T-cell (primary cell): ENCODE results near the gene CELF2. TPM values are rescaled to one million over a fixed set of nuclear protein-coding genes. Genes with fewer than 3 reads are reported as not detected.

ENCODE experiments used
- ATAC-seq, 4 experiments: fragments of 200-7000 bp in 3 of 4; fragments of 150-1000 bp in 1 of 4; cut with Tn5 transposase; replicated peaks in 1 of 4; 1 replicate in 3 of 4; 2 replicates in 1 of 4; pipeline ENCODE4 v1.10.0; 2021; ENCODE audit warnings: moderate library complexity in 3 of 4, mild to moderate bottlenecking in 2 of 4, moderate number of reproducible peaks in 1 of 4
- CTCF ChIA-PET, 2 donors: fragments of 300-600 bp; sonication (Branson Sonifier 250); formaldehyde crosslinking; loops; one replicate each; lab custom pipeline; 2022; ENCODE audit warnings: antibody characterized with exemption in 2 of 2; lab: Charles Lee
- POLR2A ChIA-PET, 2 donors: fragments of 300-600 bp; sonication (Branson Sonifier 250); formaldehyde crosslinking; loops; one replicate each; lab custom pipeline; 2022; ENCODE audit warnings: antibody characterized with exemption in 2 of 2; lab: Charles Lee
- DNase-seq, 35 experiments: peaks; one replicate each; pipeline versions ENCODE4 v3.0.0 to v3.0.0-alpha.2; 2013 to 2023
- H3K27ac ChIP-seq: one replicate; pipeline ENCODE4 v1.5.1; 2013; ENCODE audit warnings: low read length
- H3K27me3 ChIP-seq, 2 experiments: replicated peaks in 1 of 2; 1 replicate in 1 of 2; 2 replicates in 1 of 2; pipeline versions ENCODE4 v1.6.1 to v1.7.0; 2013; ENCODE audit warnings: low read length in 1 of 2, mixed read lengths in 1 of 2; ENCODE audit not compliant: control insufficient read depth in 2 of 2, insufficient read depth in 2 of 2; ENCODE audit errors: extremely low read depth in 1 of 2
- H3K36me3 ChIP-seq, 2 donors: 1 replicate in 1 of 2; 2 replicates in 1 of 2; pipeline versions ENCODE4 v1.6.1 to v1.7.0; 2013; ENCODE audit warnings: low read length in 1 of 2; ENCODE audit not compliant: control insufficient read depth in 2 of 2, insufficient read depth in 1 of 2; ENCODE audit errors: extremely low read depth in 1 of 2
- H3K4me1 ChIP-seq, 2 experiments: 1 replicate in 1 of 2; 2 replicates in 1 of 2; pipeline versions ENCODE4 v1.6.1 to v1.7.0; 2013; ENCODE audit warnings: low read length in 2 of 2, mixed read lengths in 1 of 2; ENCODE audit not compliant: insufficient read depth in 2 of 2, control insufficient read depth in 1 of 2; ENCODE audit errors: extremely low read depth in 1 of 2
- H3K4me3 ChIP-seq, 2 donors: 1 replicate in 1 of 2; 2 replicates in 1 of 2; pipeline versions ENCODE4 v1.5.1 to v1.7.0; 2013; ENCODE audit warnings: mild to moderate bottlenecking in 2 of 2, low read length in 1 of 2, moderate library complexity in 1 of 2; ENCODE audit not compliant: control insufficient read depth in 1 of 2; ENCODE audit errors: extremely low read depth in 1 of 2
- H3K9me3 ChIP-seq: 2 replicates; pipeline ENCODE4 v1.7.0; 2013
- H3K27ac Mint-ChIP-seq, 2 donors: one replicate each; pipeline ENCODE4 v1.8.0; 2020 to 2021; ENCODE audit warnings: mild to moderate bottlenecking in 2 of 2, mixed read lengths in 2 of 2
- H3K27me3 Mint-ChIP-seq, 2 donors: one replicate each; pipeline ENCODE4 v1.8.0; 2021 to 2022; ENCODE audit warnings: mixed read lengths in 2 of 2
- H3K36me3 Mint-ChIP-seq: one replicate; pipeline ENCODE4 v1.8.0; 2021; ENCODE audit warnings: mixed read lengths
- H3K4me1 Mint-ChIP-seq, 3 donors: one replicate each; pipeline ENCODE4 v1.8.0; 2020 to 2022; ENCODE audit warnings: mixed read lengths in 3 of 3, mild to moderate bottlenecking in 1 of 3
- H3K4me3 Mint-ChIP-seq, 3 donors: one replicate each; pipeline ENCODE4 v1.8.0; 2020 to 2022; ENCODE audit warnings: mild to moderate bottlenecking in 3 of 3, mixed read lengths in 3 of 3, moderate library complexity in 3 of 3
- H3K9me3 Mint-ChIP-seq, 3 donors: one replicate each; pipeline ENCODE4 v1.8.0; 2020 to 2022; ENCODE audit warnings: mixed read lengths in 3 of 3
- WGBS: methylation state at CpG from one replicate; pipeline ENCODE4 v1.1.5; 2013; ENCODE audit warnings: missing lambda C conversion rate; ENCODE audit not compliant: insufficient coverage; 5-methylcytosine and 5-hydroxymethylcytosine counted together
- total RNA-seq, 35 experiments: library from RNA in 6 of 35; stranded (reverse) in 6 of 35; fragments of 120-200 nt in 1 of 35; gene quantifications; one replicate each; pipeline versions ENCODE4 v1.2.1 to v1.2.4 and lab custom pipeline; 2013 to 2026

Gene CELF2
- total RNA-seq, 5 donors from 2014 or later (not counting 1 experiment from before 2014, with no cell fraction given) = 149 to 225 (median 166) TPM

GRCh38 chr10:11164551-11164802 is 146.8 kb downstream of the CELF2 start:
- Histone ChIP-seq H3K36me3 (peaks cover 0 to 12% of the 10 kb centered on the region in 2 donors), H3K27me3 (no peaks in the 10 kb centered on the region), H3K27ac (peak overlapping the region; percentile 94), H3K4me1 (peaks cover 46 to 50% of the 10 kb centered on the region in 2 experiments), H3K9me3 (no peaks in the 10 kb centered on the region), H3K4me3 (peak overlapping the region; percentile 86 to 96)
- H3K4me3 Mint-ChIP-seq = no peak overlapping the region
- H3K4me1 Mint-ChIP-seq = peaks cover 50 to 56% (median 55%) of the 10 kb centered on the region in 3 donors
- no peaks in the 10 kb centered on the region for H3K27me3 Mint-ChIP-seq
- POLR2A ChIA-PET = interaction anchor here (0.7 to 12.1 kb wide), 14 partner anchors 10 to 63 kb away, joined by 3 to 417 read pairs (median 16); no protein-coding TSS in a partner anchor
- H3K36me3 Mint-ChIP-seq = peaks cover 5% of the 10 kb centered on the region
- 0% methylated on average over 1 of the region's 1 CpG for WGBS
- peak overlapping the region; percentile 97 to 98 for H3K27ac Mint-ChIP-seq
- DNase-seq = no peak
- ATAC-seq = no peak
- CTCF ChIA-PET = interaction anchor here (0.5 to 6.1 kb wide), 13 partner anchors 8 to 62 kb away, joined by 3 to 95 read pairs (median 7); no protein-coding TSS in a partner anchor
- H3K9me3 Mint-ChIP-seq = peaks cover 0 to 3% (median 0%) of the 10 kb centered on the region in 3 donors

- H3K27ac ChIP-seq = peak overlapping the region; percentile 94
- H3K9me3 ChIP-seq = no peaks in the 10 kb centered on the region
- peak overlapping the region; percentile 97 to 98 for H3K27ac Mint-ChIP-seq
- no peaks in the 10 kb centered on the region for H3K27me3 Mint-ChIP-seq
- ChIA-PET CTCF (interaction anchor here (0.7 to 6.1 kb wide), 15 partner anchors 10 to 61 kb away, joined by 3 to 95 read pairs (median 6); no protein-coding TSS in a partner anchor), POLR2A (interaction anchor here (0.6 to 12.1 kb wide), 22 partner anchors 9 to 172 kb away, joined by 3 to 417 read pairs (median 8); no protein-coding TSS in a partner anchor)
- WGBS = under 1% methylated on average over 30 of the region's 38 CpGs
- H3K27me3 ChIP-seq = no peaks in the 10 kb centered on the region
- H3K4me3 Mint-ChIP-seq = no peak overlapping the region
- H3K9me3 Mint-ChIP-seq = peaks cover 0 to 3% (median 0%) of the 10 kb centered on the region in 3 donors
- H3K4me1 ChIP-seq = peaks cover 46 to 52% of the 10 kb centered on the region in 2 experiments
- ATAC-seq (peak; percentile 31 to 42 (median 34)), DNase-seq (peak; percentile 51 to 80 (median 62))
- H3K36me3 Mint-ChIP-seq = peaks cover 5% of the 10 kb centered on the region
- H3K36me3 ChIP-seq = peaks cover 0 to 13% of the 10 kb centered on the region in 2 donors
- peak overlapping the region; percentile 86 to 96 for H3K4me3 ChIP-seq
- peaks cover 45 to 50% (median 49%) of the 10 kb centered on the region in 3 donors for H3K4me1 Mint-ChIP-seq
These were observed 147.3 kb downstream of the CELF2 start for GRCh38 chr10:11164803-11165590.

- POLR2A ChIA-PET = interaction anchor here (0.6 to 12.1 kb wide), 24 partner anchors 8 to 171 kb away, joined by 3 to 417 read pairs (median 6); no protein-coding TSS in a partner anchor
- H3K27me3 Mint-ChIP-seq = no peaks in the 10 kb centered on the region
- H3K4me3 Mint-ChIP-seq = no peak overlapping the region
- Histone ChIP-seq H3K36me3 (peaks cover 0 to 13% of the 10 kb centered on the region in 2 donors), H3K27ac (peak overlapping the region; percentile 94), H3K4me3 (peak overlapping the region; percentile 86 to 96), H3K9me3 (no peaks in the 10 kb centered on the region), H3K4me1 (peaks cover 45 to 48% of the 10 kb centered on the region in 2 experiments), H3K27me3 (no peaks in the 10 kb centered on the region)
- WGBS = 0% methylated on average over 41 of the region's 44 CpGs
- peaks cover 5% of the 10 kb centered on the region for H3K36me3 Mint-ChIP-seq
- H3K27ac Mint-ChIP-seq = peak overlapping the region; percentile 97 to 98
- DNase-seq (peak; percentile 47 to 88 (median 73)), ATAC-seq (peak; percentile 49 to 64 (median 57))
- peaks cover 38 to 44% (median 43%) of the 10 kb centered on the region in 3 donors for H3K4me1 Mint-ChIP-seq
- CTCF ChIA-PET = interaction anchor here (0.5 to 6.1 kb wide), 13 partner anchors 9 to 53 kb away, joined by 3 to 95 read pairs (median 6); no protein-coding TSS in a partner anchor
- H3K9me3 Mint-ChIP-seq = peaks cover 0 to 3% (median 0%) of the 10 kb centered on the region in 3 donors
These were observed 148.2 kb downstream of the CELF2 start for GRCh38 chr10:11165591-11166543.

GRCh38 chr10:11166550-11166949 is 148.9 kb downstream of the CELF2 start:
- Mint-ChIP-seq H3K36me3 (peaks cover 5% of the 10 kb centered on the region), H3K4me1 (peaks cover 32 to 37% (median 37%) of the 10 kb centered on the region in 3 donors), H3K27me3 (no peaks in the 10 kb centered on the region), H3K9me3 (peaks cover 0 to 3% (median 0%) of the 10 kb centered on the region in 3 donors), H3K27ac (no peak overlapping the region), H3K4me3 (no peak overlapping the region)
- Histone ChIP-seq H3K36me3 (peaks cover 0 to 19% of the 10 kb centered on the region in 2 donors), H3K4me3 (peak overlapping the region; percentile 86 to 96), H3K9me3 (no peaks in the 10 kb centered on the region), H3K4me1 (peaks cover 44 to 48% of the 10 kb centered on the region in 2 experiments), H3K27ac (peak overlapping the region; percentile 94), H3K27me3 (no peaks in the 10 kb centered on the region)
- no peak for DNase-seq
- ATAC-seq = no peak
- POLR2A ChIA-PET = interaction anchor here (0.6 to 12.1 kb wide), 15 partner anchors 8 to 1937 kb away, joined by 3 to 417 read pairs (median 6); no protein-coding TSS in a partner anchor
- CTCF ChIA-PET = interaction anchor here (0.5 to 6.1 kb wide), 9 partner anchors 8 to 54 kb away, joined by 3 to 95 read pairs (median 21); no protein-coding TSS in a partner anchor
- 0% methylated on average over 1 of the region's 5 CpGs for WGBS

- H3K27ac Mint-ChIP-seq = no peak overlapping the region
- no peak for DNase-seq
- no peak for ATAC-seq
- no peaks in the 10 kb centered on the region for H3K9me3 Mint-ChIP-seq
- Histone ChIP-seq H3K4me1 (peaks cover 44 to 48% of the 10 kb centered on the region in 2 experiments), H3K36me3 (peaks cover 0 to 28% of the 10 kb centered on the region in 2 donors), H3K27ac (peak overlapping the region; percentile 94), H3K27me3 (no peaks in the 10 kb centered on the region), H3K9me3 (no peaks in the 10 kb centered on the region), H3K4me3 (peak overlapping the region; percentile 86 to 96)
- peaks cover 23 to 29% (median 29%) of the 10 kb centered on the region in 3 donors for H3K4me1 Mint-ChIP-seq
- peaks cover 6% of the 10 kb centered on the region for H3K36me3 Mint-ChIP-seq
- ChIA-PET CTCF (interaction anchor here in 1 of 2 donors (0.6 to 6.1 kb wide), 5 partner anchors 12 to 53 kb away, joined by 3 to 40 read pairs (median 11); no protein-coding TSS in a partner anchor), POLR2A (interaction anchor here (0.6 to 12.1 kb wide), 6 partner anchors 11 to 1937 kb away, joined by 4 to 417 read pairs (median 31); no protein-coding TSS in a partner anchor)
- no peak overlapping the region for H3K4me3 Mint-ChIP-seq
- WGBS = 0% methylated on average over 4 of the region's 7 CpGs
- H3K27me3 Mint-ChIP-seq = no peaks in the 10 kb centered on the region
These were observed 149.7 kb downstream of the CELF2 start for GRCh38 chr10:11167233-11167966.
